SK-N-MC (cell line): ENCODE data around the gene TRAF3.

Experiments used
- EZH2 ChIP-seq: fragments of 200-600 bp; sonication (generic); IDR thresholded peaks from one replicate; pipeline ENCODE4 v1.6.1; 2017; ENCODE audit warnings: antibody characterized with exemption
- POLR2AphosphoS5 ChIP-seq: IDR thresholded peaks from 2 replicates; pipeline ENCODE4 v1.6.1; 2012; ENCODE audit warnings: mild to moderate bottlenecking, low read depth, low read length, borderline replicate concordance

DNA sequence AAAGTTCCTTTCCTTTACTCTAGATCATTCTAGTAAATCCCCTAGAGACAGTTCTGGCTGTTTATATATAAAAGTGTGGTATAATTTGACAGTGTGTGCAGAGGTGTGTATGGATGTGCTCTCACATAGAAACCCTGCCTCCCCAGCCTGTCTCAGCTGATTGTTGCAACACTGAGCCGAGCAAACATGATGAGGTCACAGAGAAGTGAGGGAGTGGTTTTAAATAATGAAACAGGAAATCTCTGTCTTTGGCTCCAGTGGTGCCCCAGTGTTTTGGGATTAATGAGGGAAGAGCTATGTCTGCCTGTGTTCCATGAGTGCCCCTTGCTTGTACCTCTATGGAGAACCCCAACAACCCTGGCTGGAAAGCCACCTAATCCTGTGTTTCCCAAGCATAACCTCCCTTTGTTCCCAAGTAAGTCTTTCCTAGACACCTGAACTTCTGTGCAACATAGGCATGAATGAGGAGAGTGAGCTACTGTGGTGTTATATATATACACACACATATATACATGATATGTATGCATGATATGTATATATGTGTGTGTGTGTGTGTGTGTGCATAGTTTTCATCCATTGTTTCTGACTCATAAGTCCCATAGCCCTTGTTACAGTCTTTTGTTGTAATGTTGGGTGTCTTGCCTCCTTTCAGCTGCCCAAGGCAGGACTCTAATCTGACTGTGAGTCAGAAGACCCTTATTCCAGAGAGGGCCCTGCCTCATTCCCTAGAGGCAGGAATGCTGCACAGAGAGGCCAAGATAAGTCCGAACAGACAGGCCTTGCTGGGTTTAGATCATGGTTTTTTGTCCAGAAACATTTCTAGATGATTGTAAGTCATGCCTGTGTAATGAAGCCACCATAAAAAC, 18.0 kb downstream of the TRAF3 start:
- TF ChIP-seq EZH2 (no peak), POLR2AphosphoS5 (no peak)
